ENCODE data around the gene CCDC71. TPM values are rescaled to one million over a fixed set of nuclear protein-coding genes. Genes with fewer than 3 reads are reported as not detected.

CCDC71 gene
- total and polyA plus RNA-seq, 12 donors: 13.4 to 46.4 (median 29.0) TPM

GRCh38 chr3:49191741-49192140, 25.6 kb upstream of the CCDC71 start:
- Histone ChIP-seq H3K9me3 (replicated peaks in 1 of 3) (no peaks in the 10 kb centered on the region), H3K36me3 (replicated peaks in 1 of 2) (no peaks in the 10 kb centered on the region), H3K4me3 (no peak overlapping the region), H3K4me1 (replicated peaks in 1 of 2) (peaks cover 0 to 7% of the 10 kb centered on the region in 2 donors), H3K27ac (no peak overlapping the region), H3K27me3 (no peaks in the 10 kb centered on the region)
- intact Hi-C loops (cut with DNase I): no loop called here
- WGBS, 4 donors: 62 to 79% (median 73%) methylated on average over 1 of the region's 1 CpG
- TF ChIP-seq CTCF (IDR thresholded peaks at IDR 0.05): no peak
- DNase-seq: no peak

- intact Hi-C loops (cut with DNase I): no loop called here
- Histone ChIP-seq H3K27ac (peak overlapping the region in 3 of 5 donors; percentile 43 to 51 (median 47)), H3K4me3 (no peak overlapping the region), H3K27me3 (no peaks in the 10 kb centered on the region), H3K9me3 (replicated peaks in 1 of 3) (no peaks in the 10 kb centered on the region), H3K4me1 (replicated peaks in 1 of 2) (peaks cover 0 to 10% of the 10 kb centered on the region in 2 donors), H3K36me3 (replicated peaks in 1 of 2) (no peaks in the 10 kb centered on the region)
- TF ChIP-seq CTCF (IDR thresholded peaks at IDR 0.05): no peak
- WGBS, 4 donors: 43 to 54% (median 49%) methylated on average over 1 of the region's 1 CpG
- DNase-seq: peak; percentile 65 to 85 (median 72)
Measured at GRCh38 chr3:49183873-49184272, 17.7 kb upstream of the CCDC71 start.

GRCh38 chr3:49182682-49183081, 16.6 kb upstream of the CCDC71 start:
- H3K27ac ChIP-seq: no peak overlapping the region
- TF ChIP-seq CTCF (IDR thresholded peaks at IDR 0.05) (no peak), POLR2A (IDR thresholded peaks at IDR 0.05) (no peak)
- intact Hi-C loops (cut with DNase I): no loop called here
- H3K9me3 ChIP-seq (replicated peaks in 1 of 3): no peaks in the 10 kb centered on the region
- peaks cover 0 to 10% of the 10 kb centered on the region in 2 donors for H3K4me1 ChIP-seq (replicated peaks in 1 of 2)
- no peak for DNase-seq
- H3K4me3 ChIP-seq: no peak overlapping the region
- no peaks in the 10 kb centered on the region for H3K36me3 ChIP-seq (replicated peaks in 1 of 2)
- no peaks in the 10 kb centered on the region for H3K27me3 ChIP-seq
- WGBS, 4 donors: 94 to 97% (median 94%) methylated on average over 5 to 24 of the region's 24 CpGs; no CpG with 5 or more reads in 1 of the 4 donors

- H3K27me3 ChIP-seq: no peaks in the 10 kb centered on the region
- H3K4me3 ChIP-seq: no peak overlapping the region
- 60 to 71% (median 67%) methylated on average over 6 of the region's 6 CpGs for WGBS, 4 donors
- peaks cover 0 to 6% of the 10 kb centered on the region in 2 donors for H3K36me3 ChIP-seq (replicated peaks in 1 of 2)
- no peaks in the 10 kb centered on the region for H3K9me3 ChIP-seq (replicated peaks in 1 of 3)
- peaks cover 0 to 12% of the 10 kb centered on the region in 2 donors for H3K4me1 ChIP-seq (replicated peaks in 1 of 2)
- intact Hi-C loops (cut with DNase I): no loop called here
- no peak overlapping the region for H3K27ac ChIP-seq
- DNase-seq: no peak
- TF ChIP-seq CTCF (IDR thresholded peaks at IDR 0.05): no peak
- no peak for TF ChIP-seq POLR2A (IDR thresholded peaks at IDR 0.05)
Measured at GRCh38 chr3:49181351-49181750, 15.2 kb upstream of the CCDC71 start.

All from adrenal gland (tissue), 12 donors.